Rectal smooth muscle tissue (tissue), 1 donor: ENCODE measurements around the gene MYO16.

ENCODE experiments used
- H3K27ac ChIP-seq: one replicate; pipeline ENCODE4 v1.7.0; 2013; ENCODE audit warnings: low read depth, low read length, inconsistent platforms
- H3K27me3 ChIP-seq: one replicate; pipeline ENCODE4 v1.7.0; 2013; ENCODE audit warnings: low read length; ENCODE audit not compliant: control insufficient read depth, insufficient read depth
- H3K36me3 ChIP-seq: one replicate; pipeline ENCODE4 v1.7.0; 2013; ENCODE audit warnings: low read length; ENCODE audit not compliant: control insufficient read depth, insufficient read depth
- H3K4me1 ChIP-seq: one replicate; pipeline ENCODE4 v1.7.0; 2013; ENCODE audit warnings: low read length; ENCODE audit not compliant: control insufficient read depth, insufficient read depth
- H3K4me3 ChIP-seq: one replicate; pipeline ENCODE4 v1.7.0; 2013; ENCODE audit warnings: low read length
- H3K9ac ChIP-seq: one replicate; pipeline ENCODE4 v1.7.0; 2013; ENCODE audit warnings: low read length

Gene MYO16

DNA sequence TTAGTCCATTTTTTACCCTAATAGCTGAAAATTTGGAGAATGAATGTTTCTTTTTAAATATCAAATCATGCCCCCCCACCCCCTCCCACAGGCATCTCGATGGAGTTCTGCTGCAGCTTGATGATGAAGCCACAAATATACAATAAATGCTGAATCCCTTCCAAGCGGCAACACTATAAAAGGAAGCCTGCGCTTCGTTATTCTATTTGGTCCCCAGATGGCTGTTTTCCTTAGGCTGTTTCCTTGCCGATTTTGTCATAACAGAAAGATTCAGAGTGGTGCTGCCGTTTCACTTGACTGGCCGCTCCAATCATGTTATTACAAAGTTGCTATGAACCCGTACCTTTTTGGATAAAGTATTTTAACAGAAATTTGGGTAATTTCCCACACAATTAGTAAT is 79.5 kb downstream of the MYO16 start:
- H3K4me1 ChIP-seq = no peaks in the 10 kb centered on the region
- no peak overlapping the region for H3K27ac ChIP-seq
- no peak overlapping the region for H3K4me3 ChIP-seq
- no peaks in the 10 kb centered on the region for H3K27me3 ChIP-seq
- H3K36me3 ChIP-seq = no peaks in the 10 kb centered on the region
- no peak overlapping the region for H3K9ac ChIP-seq

DNA sequence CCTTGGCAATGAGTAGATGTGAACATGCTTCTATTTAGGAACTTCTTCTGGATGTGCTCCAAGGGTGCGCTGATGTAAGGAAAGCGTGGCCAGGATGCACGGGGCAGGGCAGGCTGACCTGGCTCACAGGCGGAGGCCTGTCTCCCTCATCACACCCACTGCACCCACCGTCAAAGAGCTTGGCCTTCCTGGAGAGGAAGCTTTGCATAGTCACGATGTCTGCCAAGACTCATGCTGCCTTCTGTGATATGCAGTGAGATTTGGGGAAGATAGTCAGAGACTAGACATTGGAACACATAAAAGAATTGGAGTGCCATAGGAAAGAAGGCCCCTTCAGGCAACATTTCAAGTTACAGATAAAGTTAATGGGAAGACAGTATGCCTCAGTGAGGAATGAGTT is 82.0 kb downstream of the MYO16 start:
- no peaks in the 10 kb centered on the region for H3K27me3 ChIP-seq
- H3K4me1 ChIP-seq = no peaks in the 10 kb centered on the region
- no peaks in the 10 kb centered on the region for H3K36me3 ChIP-seq
- no peak overlapping the region for H3K4me3 ChIP-seq
- no peak overlapping the region for H3K9ac ChIP-seq
- H3K27ac ChIP-seq = no peak overlapping the region

DNA sequence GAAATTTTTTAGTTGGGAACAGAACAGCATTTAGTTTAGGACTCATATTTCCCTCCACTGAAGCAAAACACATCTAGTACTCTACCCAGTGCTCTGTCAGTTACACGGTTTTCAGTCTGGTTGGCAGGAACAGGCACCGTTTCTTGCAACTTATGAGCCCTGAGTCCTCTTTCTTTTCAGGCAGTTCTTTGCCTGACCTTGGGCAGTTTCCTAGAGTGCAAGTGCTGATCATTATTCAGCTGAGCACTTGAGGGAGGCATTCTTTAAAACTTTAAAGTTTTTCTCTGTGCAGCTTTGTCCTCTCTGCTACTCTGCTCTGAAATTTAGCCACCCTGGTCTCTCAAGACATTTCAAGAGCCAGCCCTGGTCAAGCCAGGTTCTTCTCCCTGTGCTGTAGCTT is 96.1 kb downstream of the MYO16 start:
- H3K9ac ChIP-seq = no peak overlapping the region
- no peak overlapping the region for H3K27ac ChIP-seq
- no peaks in the 10 kb centered on the region for H3K36me3 ChIP-seq
- H3K4me1 ChIP-seq = no peaks in the 10 kb centered on the region
- H3K4me3 ChIP-seq = no peak overlapping the region
- no peaks in the 10 kb centered on the region for H3K27me3 ChIP-seq

DNA sequence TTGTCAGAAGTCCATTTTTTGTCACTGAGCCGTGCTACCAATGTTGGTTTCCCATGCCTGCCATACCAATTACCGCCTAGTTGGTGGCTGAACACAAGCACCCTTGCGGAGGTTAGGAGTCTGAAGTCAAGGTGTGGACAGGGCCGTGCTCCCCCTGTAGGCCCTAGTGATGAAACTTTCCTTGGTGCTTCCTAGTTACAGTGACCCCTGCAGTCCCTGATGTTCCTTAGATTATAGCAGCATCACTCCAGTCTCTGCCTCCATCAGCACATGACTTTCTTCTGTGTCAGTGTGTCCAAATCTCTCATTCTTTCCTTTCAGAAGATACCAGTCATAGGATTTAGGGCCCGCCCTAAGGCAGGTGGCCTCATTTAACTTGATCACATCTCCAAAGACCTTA is 99.0 kb downstream of the MYO16 start:
- Histone ChIP-seq H3K9ac (no peak overlapping the region), H3K27me3 (no peaks in the 10 kb centered on the region), H3K36me3 (no peaks in the 10 kb centered on the region), H3K4me3 (no peak overlapping the region), H3K4me1 (no peaks in the 10 kb centered on the region), H3K27ac (no peak overlapping the region)

DNA sequence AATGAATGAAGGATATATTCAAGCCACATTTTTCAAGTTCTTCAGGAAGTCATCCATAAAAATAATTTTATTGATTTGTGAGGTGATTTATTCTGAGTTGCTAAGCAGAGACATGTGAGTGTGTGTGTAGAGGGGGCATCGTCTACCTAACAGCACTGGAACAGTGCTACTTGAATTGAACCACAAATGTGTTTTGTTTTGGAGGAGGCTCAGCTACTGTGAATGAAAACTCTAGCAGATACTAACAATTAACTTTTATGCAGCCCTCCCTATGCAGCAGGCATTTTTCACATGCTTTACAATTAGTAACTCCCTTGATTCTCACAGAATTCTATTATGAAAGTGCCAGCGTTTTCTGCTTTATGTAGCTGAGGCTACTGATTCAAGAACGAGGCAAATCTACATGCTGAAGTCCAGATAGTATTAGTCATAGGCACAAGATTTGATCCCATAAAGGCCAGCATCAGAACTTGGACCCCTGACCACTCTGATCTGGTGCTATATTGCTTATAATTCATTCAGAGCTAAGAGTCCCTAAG is 103.7 kb downstream of the MYO16 start:
- no peaks in the 10 kb centered on the region for H3K4me1 ChIP-seq
- no peak overlapping the region for H3K4me3 ChIP-seq
- H3K36me3 ChIP-seq = no peaks in the 10 kb centered on the region
- no peaks in the 10 kb centered on the region for H3K27me3 ChIP-seq
- H3K27ac ChIP-seq = no peak overlapping the region
- H3K9ac ChIP-seq = no peak overlapping the region

DNA sequence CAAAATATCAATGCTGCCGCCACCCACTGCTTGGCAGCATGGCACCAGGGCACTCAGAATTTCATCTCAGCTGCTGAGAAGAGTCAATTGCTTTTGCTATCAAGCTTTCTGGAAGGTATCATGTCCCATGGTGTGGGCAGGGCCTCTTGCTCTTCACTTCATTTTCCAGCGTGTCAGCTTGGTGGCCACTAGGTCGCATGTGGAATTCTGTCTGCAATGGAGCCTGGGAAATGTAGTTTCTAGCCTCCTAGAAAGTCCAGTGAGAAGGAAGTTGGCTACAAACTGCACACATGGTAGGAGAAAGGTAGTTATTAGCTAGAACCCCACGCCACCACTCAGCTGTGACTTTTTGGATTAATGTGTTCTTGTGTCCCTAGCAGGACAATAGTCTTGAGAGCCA is 105.3 kb downstream of the MYO16 start:
- Histone ChIP-seq H3K4me1 (no peaks in the 10 kb centered on the region), H3K27me3 (no peaks in the 10 kb centered on the region), H3K36me3 (no peaks in the 10 kb centered on the region), H3K27ac (no peak overlapping the region), H3K4me3 (no peak overlapping the region), H3K9ac (no peak overlapping the region)

DNA sequence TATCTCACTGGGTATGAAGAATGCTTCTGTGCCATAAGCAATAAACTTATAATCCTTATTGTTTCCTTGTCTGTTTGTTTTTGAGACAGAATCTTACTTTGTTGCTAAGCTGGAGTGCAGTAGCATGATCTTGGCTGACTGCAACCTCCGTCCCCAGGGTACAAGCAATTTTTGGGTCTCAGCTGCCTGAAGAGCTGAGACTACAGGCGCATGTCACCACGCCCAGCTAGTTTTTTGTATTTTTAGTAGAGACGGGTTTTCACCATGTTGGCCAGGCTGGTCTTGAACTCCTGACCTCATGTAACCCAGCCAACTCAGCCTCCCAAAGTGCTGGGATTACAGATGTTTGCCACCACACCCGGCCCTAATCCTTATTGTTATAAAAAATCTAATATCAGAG is 112.5 kb downstream of the MYO16 start:
- H3K36me3 ChIP-seq = no peaks in the 10 kb centered on the region

DNA sequence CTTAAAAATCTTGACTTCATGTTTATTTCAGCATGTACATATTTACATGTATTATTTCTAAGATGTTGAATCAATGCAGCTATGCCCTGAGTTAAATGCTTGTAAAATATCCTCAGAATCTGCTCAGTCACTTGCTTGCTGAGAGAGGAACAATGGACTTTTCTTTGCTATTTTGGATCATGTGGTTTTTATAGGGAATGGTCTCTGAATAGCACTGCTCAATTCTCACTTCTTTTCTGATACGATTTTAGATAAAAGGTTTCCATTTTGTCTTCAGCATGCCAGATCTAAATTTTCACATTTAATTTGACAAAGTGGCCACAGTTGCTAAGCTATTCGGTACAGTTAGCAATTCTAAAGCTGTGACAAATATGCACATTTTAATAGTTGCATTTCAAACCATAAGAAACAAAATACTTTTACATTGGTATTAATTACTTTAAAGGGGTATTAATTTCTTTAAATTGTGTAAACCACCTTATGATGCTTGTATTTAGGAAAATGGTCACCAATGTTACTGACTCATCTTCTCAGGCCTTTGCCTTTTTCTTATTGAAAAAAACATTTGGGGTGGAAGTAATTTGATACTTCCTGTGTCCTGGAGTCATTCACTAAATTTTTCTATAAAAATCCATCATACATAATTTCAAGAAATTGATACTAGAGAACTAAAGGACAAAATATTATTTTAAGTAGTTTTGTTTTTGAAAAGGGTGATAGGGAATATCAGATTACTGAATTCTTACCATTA is 113.5 kb downstream of the MYO16 start:
- H3K4me3 ChIP-seq = no peak overlapping the region
- no peaks in the 10 kb centered on the region for H3K4me1 ChIP-seq
- no peaks in the 10 kb centered on the region for H3K36me3 ChIP-seq
- H3K27me3 ChIP-seq = no peaks in the 10 kb centered on the region
- no peak overlapping the region for H3K9ac ChIP-seq
- no peak overlapping the region for H3K27ac ChIP-seq

More for the DNA sequence above, 112.5 kb downstream of the MYO16 start:
- Histone ChIP-seq H3K27me3 (no peaks in the 10 kb centered on the region), H3K4me1 (no peaks in the 10 kb centered on the region), H3K4me3 (no peak overlapping the region), H3K9ac (no peak overlapping the region), H3K27ac (no peak overlapping the region)

DNA sequence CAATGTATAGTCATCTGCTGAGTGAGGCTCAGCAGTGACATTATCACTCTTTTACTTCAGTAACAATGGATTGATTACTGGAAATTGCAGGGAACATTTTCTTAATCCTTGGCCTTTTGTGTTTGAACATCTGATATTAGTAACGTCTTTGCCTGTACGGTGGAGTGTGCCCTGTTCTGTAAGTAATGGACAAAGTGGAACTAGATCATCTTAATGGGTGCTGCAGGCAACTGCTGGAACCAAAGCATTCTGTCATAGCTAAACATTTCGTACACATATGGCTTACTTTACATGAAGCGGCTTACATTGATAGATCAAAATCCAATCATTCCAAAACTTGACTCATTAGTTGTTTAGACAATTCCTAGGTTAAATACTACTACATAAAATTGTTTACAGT is 114.1 kb downstream of the MYO16 start:
- Histone ChIP-seq H3K27me3 (no peaks in the 10 kb centered on the region), H3K36me3 (no peaks in the 10 kb centered on the region), H3K4me3 (no peak overlapping the region), H3K4me1 (no peaks in the 10 kb centered on the region), H3K9ac (no peak overlapping the region), H3K27ac (no peak overlapping the region)

DNA sequence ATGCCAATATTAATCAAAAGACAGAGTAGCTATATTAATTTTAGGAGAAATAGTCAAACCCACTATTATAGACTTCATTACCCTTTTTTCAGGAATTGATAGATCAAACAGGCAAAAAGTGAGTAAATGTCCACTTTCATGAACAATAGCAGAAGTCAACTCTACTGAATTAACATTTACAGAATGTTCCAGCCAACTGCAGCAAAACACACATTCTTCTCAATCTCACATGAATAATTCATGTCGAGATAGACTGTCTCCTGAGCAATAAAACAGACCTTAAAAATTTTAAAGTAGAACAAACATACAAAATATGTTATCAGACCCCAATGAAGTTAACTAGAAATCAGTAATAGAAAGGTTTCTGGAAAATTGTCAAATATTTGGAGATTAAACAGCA is 118.4 kb downstream of the MYO16 start:
- H3K27ac ChIP-seq = no peak overlapping the region
- no peak overlapping the region for H3K4me3 ChIP-seq
- H3K4me1 ChIP-seq = no peaks in the 10 kb centered on the region
- no peaks in the 10 kb centered on the region for H3K36me3 ChIP-seq
- no peak overlapping the region for H3K9ac ChIP-seq
- H3K27me3 ChIP-seq = no peaks in the 10 kb centered on the region

DNA sequence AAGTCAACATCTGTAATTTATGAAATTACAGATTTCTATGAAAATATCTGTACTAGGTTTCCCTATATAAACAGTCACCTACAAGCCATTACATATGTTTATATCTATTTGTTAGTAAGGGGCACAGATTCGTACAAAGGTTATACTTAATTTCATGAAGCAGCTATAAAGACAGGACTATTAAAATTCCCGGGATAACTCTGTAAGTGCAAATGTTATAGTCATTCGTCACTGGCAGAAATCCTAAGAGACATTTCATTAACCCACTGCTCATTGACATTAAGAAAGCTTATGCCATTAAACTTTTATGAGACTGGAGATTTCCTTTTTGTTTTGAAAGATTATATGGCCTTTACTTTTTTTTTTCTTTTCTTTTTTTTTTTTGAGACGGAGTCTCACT is 122.9 kb downstream of the MYO16 start:
- H3K4me1 ChIP-seq = no peaks in the 10 kb centered on the region
- H3K9ac ChIP-seq = no peak overlapping the region
- H3K27me3 ChIP-seq = no peaks in the 10 kb centered on the region
- H3K27ac ChIP-seq = no peak overlapping the region
- H3K4me3 ChIP-seq = no peak overlapping the region
- no peaks in the 10 kb centered on the region for H3K36me3 ChIP-seq

DNA sequence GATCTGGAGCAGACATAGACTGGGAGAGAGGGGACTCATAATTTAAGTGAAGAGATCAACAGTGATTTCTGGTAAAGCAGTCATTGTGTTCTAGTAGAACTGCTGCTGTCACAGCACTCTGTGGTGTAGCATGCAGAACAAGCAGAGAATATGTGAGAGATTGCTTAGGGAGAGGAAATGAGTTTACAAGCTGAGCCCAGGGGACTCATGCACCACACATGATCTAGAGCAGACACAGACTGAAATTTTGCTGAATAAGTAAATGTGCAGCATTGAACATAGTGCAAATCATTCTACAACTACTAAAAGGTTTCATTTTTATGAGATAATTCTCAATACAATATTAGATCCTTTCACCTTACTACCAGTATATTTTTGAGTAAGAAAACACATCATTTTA is 125.7 kb downstream of the MYO16 start:
- no peak overlapping the region for H3K4me3 ChIP-seq

DNA sequence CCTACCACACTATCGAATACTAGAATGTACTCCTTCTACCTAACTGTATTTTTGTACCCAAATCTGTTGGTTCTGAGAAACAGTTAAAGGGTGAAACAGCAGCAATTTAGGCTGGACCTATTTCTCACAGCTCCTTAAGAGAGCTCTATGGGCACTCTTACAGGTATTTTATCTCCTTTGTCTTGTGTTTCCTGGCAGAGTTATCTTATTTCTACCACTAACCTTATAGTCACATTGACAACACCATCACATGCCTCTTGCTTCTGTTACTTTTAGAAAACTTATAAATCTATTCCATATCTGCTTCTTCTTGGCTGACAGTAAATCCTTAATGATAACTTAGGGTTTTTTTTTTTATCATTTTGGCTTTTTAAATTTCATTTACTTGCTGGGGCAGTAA is 130.7 kb downstream of the MYO16 start:
- Histone ChIP-seq H3K9ac (no peak overlapping the region), H3K27ac (no peak overlapping the region), H3K4me1 (no peaks in the 10 kb centered on the region), H3K4me3 (no peak overlapping the region), H3K27me3 (no peaks in the 10 kb centered on the region), H3K36me3 (no peaks in the 10 kb centered on the region)

More for the DNA sequence above, 125.7 kb downstream of the MYO16 start:
- Histone ChIP-seq H3K27me3 (no peaks in the 10 kb centered on the region), H3K36me3 (no peaks in the 10 kb centered on the region), H3K9ac (no peak overlapping the region), H3K27ac (no peak overlapping the region), H3K4me1 (no peaks in the 10 kb centered on the region)
